ENCODE measurements around the gene RSF1. TPM values are rescaled to one million over a fixed set of nuclear protein-coding genes. Genes with fewer than 3 reads are reported as not detected.

RSF1 gene
- total and polyA plus RNA-seq, 2 experiments from 2014 or later: 51.2 to 188 TPM

GRCh38 chr11:77644887-77645286, 175.6 kb downstream of the RSF1 start:
- no peak overlapping the region for H3K27ac Mint-ChIP-seq
- Histone ChIP-seq H3F3A (replicated peaks; ENCODE audit: low read depth) (no peaks in the 10 kb centered on the region), H3K9me2 (ENCODE audit: insufficient read depth) (no peaks in the 10 kb centered on the region), H3K27me3 (ENCODE audit: insufficient read depth) (no peaks in the 10 kb centered on the region), H3K36me3 (ENCODE audit: insufficient read depth) (no peaks in the 10 kb centered on the region), H3K27ac (ENCODE audit: low read depth) (no peak overlapping the region), H3K4me3 (no peak overlapping the region), H3K4me1 (ENCODE audit: insufficient read depth) (no peaks in the 10 kb centered on the region), H4K20me1 (replicated peaks; ENCODE audit: insufficient read depth) (no peaks in the 10 kb centered on the region), H3K79me2 (replicated peaks; ENCODE audit: insufficient read depth) (no peaks in the 10 kb centered on the region), H2AFZ (peak overlapping the region; percentile 92), H3K4me2 (no peak overlapping the region)
- no peaks in the 10 kb centered on the region; the same call in 2 of the 3 replicates for H3K9me3 Mint-ChIP-seq
- no peak for ATAC-seq
- H3K4me3 Mint-ChIP-seq: no peak overlapping the region
- no peaks in the 10 kb centered on the region for H3K36me3 Mint-ChIP-seq (ENCODE audit: low read depth)
- TF ChIP-seq NANOG (IDR thresholded peaks at IDR 0.05; ENCODE audit: borderline replicate concordance): no peak
- TF ChIP-seq STAT1 (IDR thresholded peaks at IDR 0.05; ENCODE audit: unreplicated experiment): no peak
- TF ChIP-seq EZH2 (IDR thresholded peaks at IDR 0.05; ENCODE audit: low read depth, unreplicated experiment): no peak
- TF ChIP-seq JUNB (IDR thresholded peaks at IDR 0.05; ENCODE audit: unreplicated experiment): no peak
- no peak for TF ChIP-seq ZNF331 (CRISPR knock-in tag; IDR thresholded peaks at IDR 0.05; ENCODE audit: low read depth)
- TF ChIP-seq CTCF (conservative IDR thresholded peaks at IDR 0.05; ENCODE audit: low read depth in 2 of 2): no peak
- TF ChIP-seq REST (IDR thresholded peaks at IDR 0.05; ENCODE audit: unreplicated experiment): no peak
- TF ChIP-seq EZH2phosphoT487 (IDR thresholded peaks at IDR 0.05; ENCODE audit: unreplicated experiment): no peak
- no peak for TF ChIP-seq CREB1 (CRISPR knock-in tag; IDR thresholded peaks at IDR 0.05; ENCODE audit: low read depth)
- DNase-seq (ENCODE audit: low spot score): no peak
- H3K27me3 Mint-ChIP-seq (ENCODE audit: insufficient read depth, low read depth, poor library complexity): peaks cover 11% of the 10 kb centered on the region
- peaks cover 7% of the 10 kb centered on the region; the same call in 2 of the 3 replicates for H3K4me1 Mint-ChIP-seq

GRCh38 chr11:77642228-77642627, 178.3 kb downstream of the RSF1 start:
- Histone ChIP-seq H2AFZ (peak overlapping the region; percentile 88; the same call in 1 of the 2 replicates), H4K20me1 (replicated peaks; ENCODE audit: insufficient read depth) (no peaks in the 10 kb centered on the region), H3K27me3 (ENCODE audit: insufficient read depth) (no peaks in the 10 kb centered on the region), H3K27ac (ENCODE audit: low read depth) (no peak overlapping the region), H3K79me2 (replicated peaks; ENCODE audit: insufficient read depth) (peaks cover 3% of the 10 kb centered on the region), H3K4me2 (no peak overlapping the region), H3K4me3 (no peak overlapping the region), H3K9me2 (ENCODE audit: insufficient read depth) (no peaks in the 10 kb centered on the region), H3F3A (replicated peaks; ENCODE audit: low read depth) (no peaks in the 10 kb centered on the region), H3K36me3 (ENCODE audit: insufficient read depth) (no peaks in the 10 kb centered on the region), H3K4me1 (ENCODE audit: insufficient read depth) (no peaks in the 10 kb centered on the region; the same call in 1 of the 2 replicates)
- no peak overlapping the region for H3K4me3 Mint-ChIP-seq
- peaks cover 13% of the 10 kb centered on the region for H3K27me3 Mint-ChIP-seq (ENCODE audit: insufficient read depth, low read depth, poor library complexity)
- peaks cover 14% of the 10 kb centered on the region for H3K4me1 Mint-ChIP-seq
- no peaks in the 10 kb centered on the region for H3K36me3 Mint-ChIP-seq (ENCODE audit: low read depth)
- ATAC-seq (no peak), DNase-seq (ENCODE audit: low spot score) (no peak)
- H3K27ac Mint-ChIP-seq: no peak overlapping the region
- no peaks in the 10 kb centered on the region; the same call in 1 of the 3 replicates for H3K9me3 Mint-ChIP-seq
- TF ChIP-seq STAT1 (IDR thresholded peaks at IDR 0.05; ENCODE audit: unreplicated experiment): no peak
- TF ChIP-seq CTCF (conservative IDR thresholded peaks at IDR 0.05; ENCODE audit: low read depth in 2 of 2): no peak
- no peak for TF ChIP-seq JUNB (IDR thresholded peaks at IDR 0.05; ENCODE audit: unreplicated experiment)
- TF ChIP-seq CREB1 (CRISPR knock-in tag; IDR thresholded peaks at IDR 0.05; ENCODE audit: low read depth): no peak
- no peak for TF ChIP-seq REST (IDR thresholded peaks at IDR 0.05; ENCODE audit: unreplicated experiment)
- no peak for TF ChIP-seq POLR2AphosphoS5 (IDR thresholded peaks at IDR 0.05; ENCODE audit: low read depth)
- no peak for TF ChIP-seq EZH2 (IDR thresholded peaks at IDR 0.05; ENCODE audit: low read depth, unreplicated experiment)
- no peak for TF ChIP-seq NANOG (IDR thresholded peaks at IDR 0.05; ENCODE audit: borderline replicate concordance)
- TF ChIP-seq EZH2phosphoT487 (IDR thresholded peaks at IDR 0.05; ENCODE audit: unreplicated experiment): no peak
- no peak for TF ChIP-seq ZNF331 (CRISPR knock-in tag; IDR thresholded peaks at IDR 0.05; ENCODE audit: low read depth)
- no peak for TF ChIP-seq ZNF114 (CRISPR knock-in tag; IDR thresholded peaks at IDR 0.05)

All from GM23338 (cell line).